Eye (tissue), 1 donor: ENCODE measurements around the gene CRP.
"Not testable (repeated sequence)": the region's sequence is repeated elsewhere in the genome, so short reads cannot be mapped to it uniquely, and the experiment has no call there.

Experiments used
- DNase-seq: peaks from one replicate; pipeline ENCODE4 v3.0.0-alpha.2; 2015

Gene CRP

GRCh38 chr1:159699246-159699645, 15.1 kb downstream of the CRP start:
- no peak for DNase-seq

GRCh38 chr1:159687511-159687910, 26.9 kb downstream of the CRP start:
- DNase-seq, result no peak

DNA sequence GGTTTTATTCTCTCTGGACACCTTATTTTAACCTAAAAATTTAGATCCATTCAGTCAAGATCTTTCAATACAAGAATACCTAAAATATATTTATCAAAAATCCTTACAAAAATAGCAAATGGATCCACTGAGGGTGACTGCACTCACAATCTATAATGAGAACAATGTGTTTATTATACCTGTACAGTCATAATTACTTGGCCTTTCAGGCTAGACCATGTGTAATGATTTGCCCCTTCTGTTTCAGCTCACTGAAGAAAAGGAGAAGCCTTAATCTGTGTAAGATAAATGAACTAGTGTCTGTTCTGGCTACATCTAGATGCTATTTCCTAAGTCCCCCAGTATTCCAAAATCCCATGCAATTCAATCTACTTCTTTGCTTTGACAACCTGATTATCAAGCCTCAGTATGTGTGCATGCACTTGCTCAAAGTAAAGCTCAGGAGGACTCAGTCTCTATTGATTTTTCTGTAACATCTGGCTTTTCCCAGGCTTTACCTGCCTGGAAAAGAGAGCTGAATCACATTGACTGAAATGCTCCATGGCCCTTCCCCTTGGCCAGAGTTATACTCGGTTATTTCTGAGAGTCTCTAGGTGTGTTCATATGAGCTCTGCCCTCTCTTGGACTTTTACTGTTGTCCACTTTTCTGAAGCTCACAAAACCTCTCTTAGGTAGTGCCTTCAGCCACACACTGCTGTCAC, 27.6 kb downstream of the CRP start:
- no peak for DNase-seq

DNA sequence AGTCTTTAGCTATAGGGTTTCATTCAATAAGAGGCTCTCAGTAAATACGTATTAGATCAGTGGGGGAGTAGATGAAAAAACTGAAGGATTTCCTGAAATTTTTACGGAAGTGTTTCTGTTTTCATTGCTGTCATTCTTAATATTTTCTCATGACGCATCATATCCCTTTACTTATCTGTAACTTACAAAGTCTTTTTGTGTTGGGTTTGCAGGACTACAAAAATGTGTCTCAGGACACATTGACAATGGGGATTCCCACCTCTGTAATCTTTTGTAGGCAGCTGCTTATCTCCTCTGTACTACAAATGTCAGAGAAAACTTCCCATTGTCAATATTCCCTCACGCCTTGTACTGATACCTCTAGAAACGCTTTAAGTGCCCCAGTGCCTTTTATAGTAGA, 35.5 kb downstream of the CRP start:
- no peak for DNase-seq

GRCh38 chr1:159675046-159675445, 39.3 kb downstream of the CRP start:
- DNase-seq, result no peak

- not testable (repeated sequence) for DNase-seq
These were observed 42.0 kb downstream of the CRP start for GRCh38 chr1:159672390-159672789.

GRCh38 chr1:159669338-159669737, 45.1 kb downstream of the CRP start:
- no peak for DNase-seq

DNA sequence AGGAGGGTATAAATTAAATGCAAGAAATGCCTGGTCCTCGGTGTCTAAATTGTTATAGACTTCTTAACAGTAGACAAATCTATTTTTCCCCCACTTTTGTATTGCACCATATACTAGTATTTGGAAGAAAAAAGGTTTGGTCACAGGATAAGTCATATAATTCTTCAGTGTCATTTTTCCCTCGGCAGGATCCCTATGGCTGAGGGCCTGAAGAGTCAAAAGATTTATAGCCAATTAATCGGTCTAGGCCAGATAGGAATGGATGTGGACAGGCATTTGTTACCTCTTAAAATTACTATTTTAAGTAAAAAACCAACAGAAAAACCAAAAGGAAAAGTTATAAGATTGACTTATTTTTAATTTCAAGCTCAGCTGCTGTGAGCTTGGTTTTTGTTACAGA, 45.6 kb downstream of the CRP start:
- DNase-seq, result no peak

- DNase-seq, result no peak
These were observed 50.1 kb downstream of the CRP start for GRCh38 chr1:159664247-159664646.

DNA sequence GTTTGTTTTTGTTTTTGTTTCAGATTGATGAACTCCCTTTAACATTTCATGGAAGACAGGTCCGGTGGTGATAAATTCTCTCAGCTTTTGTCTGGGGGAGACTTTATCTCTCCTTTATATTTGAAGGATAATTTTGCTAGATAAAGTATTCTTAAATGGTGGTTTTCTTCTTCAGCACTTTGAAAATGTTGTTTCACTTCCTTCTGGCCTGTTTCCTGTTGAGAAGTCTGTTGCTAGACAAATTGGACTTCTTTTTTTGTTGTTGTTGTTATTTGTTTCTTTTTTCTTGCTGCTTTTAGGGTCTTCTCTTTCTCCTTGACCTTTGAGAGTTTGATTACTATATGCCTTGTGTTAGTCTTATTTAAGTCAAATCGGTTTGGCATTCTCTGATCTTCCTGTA, 50.8 kb downstream of the CRP start:
- no peak for DNase-seq
